ENCODE results near the gene SBF2. TPM values are rescaled to one million over a fixed set of nuclear protein-coding genes. Genes with fewer than 3 reads are reported as not detected.
"Not testable (repeated sequence)": the region's sequence is repeated elsewhere in the genome, so short reads cannot be mapped to it uniquely, and the experiment has no call there.

SBF2 gene
- polyA plus RNA-seq, 4 donors, result 10.0 to 50.5 (median 15.1) TPM

DNA sequence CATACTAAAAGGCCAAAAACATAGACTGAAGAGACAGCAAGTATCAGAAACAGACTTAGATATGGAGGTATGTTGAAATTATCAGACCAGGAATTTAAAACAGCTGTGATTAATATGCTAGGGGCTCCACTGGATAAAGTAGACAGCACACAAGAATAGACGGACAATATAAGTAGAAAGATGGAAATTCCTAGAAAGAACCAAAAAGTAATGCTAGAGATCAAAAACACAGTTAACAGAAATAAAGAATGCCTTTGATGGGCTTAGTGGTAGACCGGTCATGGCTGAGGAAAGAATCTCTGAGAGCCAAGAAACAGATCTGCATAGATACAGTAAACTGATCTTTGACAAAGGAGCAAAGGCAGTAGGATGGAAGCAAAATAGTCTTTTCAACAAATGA is 380.0 kb downstream of the SBF2 start:
- WGBS, 3 donors, result 49 to 93% (median 93%) methylated on average over 2 of the region's 2 CpGs
- DNase-seq, result no peak
- Histone ChIP-seq H3K9me3 (ENCODE audit: control insufficient read depth in 2 of 2, insufficient read depth in 1 of 2, low read depth in 1 of 2, low read length in 1 of 2) (no peaks in the 10 kb centered on the region), H3K27me3 (ENCODE audit: control insufficient read depth in 3 of 3, insufficient read depth in 3 of 3, low read length in 3 of 3) (no peaks in the 10 kb centered on the region), H3K4me3 (ENCODE audit: low read depth in 1 of 3, low read length in 3 of 3) (no peak overlapping the region), H3K4me1 (ENCODE audit: control insufficient read depth in 3 of 3, insufficient read depth in 2 of 3, low read depth in 1 of 3, low read length in 2 of 3) (no peaks in the 10 kb centered on the region), H3K27ac (ENCODE audit: low read depth in 1 of 3, low read length in 2 of 3) (no peak overlapping the region), H3K36me3 (ENCODE audit: control insufficient read depth in 3 of 3, insufficient read depth in 2 of 3, low read depth in 1 of 3, low read length in 3 of 3) (peaks cover 0 to 7% (median 0%) of the 10 kb centered on the region in 3 donors)
- FAIRE-seq, result no peak

DNA sequence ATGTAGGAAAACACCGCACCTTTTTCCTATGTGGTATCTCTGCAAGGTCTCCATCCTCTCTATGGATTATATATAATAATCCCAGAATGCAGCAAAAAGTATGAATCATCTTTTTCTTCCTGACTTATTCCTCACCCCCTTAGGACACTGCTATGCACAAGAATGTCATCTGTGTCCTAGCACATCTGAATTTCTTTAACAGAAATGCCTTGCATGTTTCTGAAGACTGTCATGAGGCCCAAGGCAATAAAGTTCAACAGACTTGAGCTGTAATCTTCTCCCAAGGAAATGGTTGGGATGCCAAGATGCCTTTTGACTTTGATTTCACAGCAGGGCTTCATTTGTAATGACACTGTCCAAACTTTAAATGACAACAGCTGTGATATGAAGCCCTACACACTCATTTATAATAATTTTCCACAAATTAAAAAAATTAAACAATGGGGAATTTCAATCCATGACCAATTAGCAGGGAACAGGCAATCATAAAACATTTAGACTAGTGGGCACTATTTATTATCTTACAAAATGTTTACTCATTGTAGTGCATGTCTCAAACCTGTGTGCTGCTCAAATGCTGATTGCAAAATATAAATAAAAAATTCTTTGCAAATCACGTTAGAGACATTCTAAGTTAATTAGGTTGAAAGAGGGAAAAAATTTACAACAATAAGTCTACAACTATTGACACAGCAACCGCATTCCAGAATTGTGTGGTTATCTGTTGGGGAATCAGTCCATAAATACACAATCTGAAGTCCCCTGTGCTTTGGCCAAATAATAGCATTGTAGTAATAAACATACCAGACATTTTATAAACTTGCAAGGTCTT is 387.8 kb downstream of the SBF2 start:
- H3K27ac ChIP-seq (ENCODE audit: low read depth in 1 of 3, low read length in 2 of 3), result no peak overlapping the region
- no peaks in the 10 kb centered on the region for H3K27me3 ChIP-seq (ENCODE audit: control insufficient read depth in 3 of 3, insufficient read depth in 3 of 3, low read length in 3 of 3)
- DNase-seq (peak in 1 of 2 donors; percentile 8), FAIRE-seq (no peak)
- 63 to 68% (median 64%) methylated on average over 3 of the region's 3 CpGs for WGBS, 3 donors
- H3K4me3 ChIP-seq (ENCODE audit: low read depth in 1 of 3, low read length in 3 of 3), result no peak overlapping the region
- H3K4me1 ChIP-seq (ENCODE audit: control insufficient read depth in 3 of 3, insufficient read depth in 2 of 3, low read depth in 1 of 3, low read length in 2 of 3), result no peaks in the 10 kb centered on the region
- H3K36me3 ChIP-seq (ENCODE audit: control insufficient read depth in 3 of 3, insufficient read depth in 2 of 3, low read depth in 1 of 3, low read length in 3 of 3), result peaks cover 0 to 5% (median 0%) of the 10 kb centered on the region in 3 donors
- no peaks in the 10 kb centered on the region for H3K9me3 ChIP-seq (ENCODE audit: control insufficient read depth in 2 of 2, insufficient read depth in 1 of 2, low read depth in 1 of 2, low read length in 1 of 2)

DNA sequence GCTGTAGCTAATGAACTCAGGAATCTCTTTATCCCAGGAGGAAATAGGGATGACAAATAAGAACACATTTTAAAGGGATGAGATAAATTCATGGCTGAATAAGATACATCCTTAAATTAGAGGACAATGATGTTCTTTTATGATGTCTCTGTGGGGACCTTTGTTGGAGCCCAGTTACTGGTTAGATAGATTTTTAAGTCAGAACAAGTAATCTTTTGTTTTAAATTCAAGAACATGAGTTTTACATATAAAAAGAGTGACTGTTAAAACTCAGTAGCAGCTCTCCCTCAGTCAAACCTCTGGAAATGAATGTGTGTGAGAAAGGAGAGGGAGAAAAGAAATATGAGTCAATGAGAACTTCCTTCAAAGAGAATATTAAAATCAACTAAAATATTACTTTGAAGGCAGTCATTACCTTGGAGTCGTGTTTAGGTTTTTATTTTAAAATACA is 388.5 kb downstream of the SBF2 start:
- Histone ChIP-seq H3K4me3 (ENCODE audit: low read depth in 1 of 3, low read length in 3 of 3) (no peak overlapping the region), H3K9me3 (ENCODE audit: control insufficient read depth in 2 of 2, insufficient read depth in 1 of 2, low read depth in 1 of 2, low read length in 1 of 2) (no peaks in the 10 kb centered on the region), H3K4me1 (ENCODE audit: control insufficient read depth in 3 of 3, insufficient read depth in 2 of 3, low read depth in 1 of 3, low read length in 2 of 3) (no peaks in the 10 kb centered on the region), H3K27me3 (ENCODE audit: control insufficient read depth in 3 of 3, insufficient read depth in 3 of 3, low read length in 3 of 3) (no peaks in the 10 kb centered on the region), H3K27ac (ENCODE audit: low read depth in 1 of 3, low read length in 2 of 3) (no peak overlapping the region), H3K36me3 (ENCODE audit: control insufficient read depth in 3 of 3, insufficient read depth in 2 of 3, low read depth in 1 of 3, low read length in 3 of 3) (peaks cover 0 to 2% (median 0%) of the 10 kb centered on the region in 3 donors)
- FAIRE-seq (no peak), DNase-seq (no peak)
- 72 to 87% (median 81%) methylated on average over 1 of the region's 1 CpG for WGBS, 3 donors

GRCh38 chr11:9903579-9903978 is 390.4 kb downstream of the SBF2 start:
- no peaks in the 10 kb centered on the region for H3K9me3 ChIP-seq (ENCODE audit: control insufficient read depth in 2 of 2, insufficient read depth in 1 of 2, low read depth in 1 of 2, low read length in 1 of 2)
- 88 to 95% (median 89%) methylated on average over 6 of the region's 6 CpGs for whole genome bisulfite sequencing, 3 donors
- DNase-seq (no peak), FAIRE-seq (no peak)
- H3K36me3 ChIP-seq (ENCODE audit: control insufficient read depth in 3 of 3, insufficient read depth in 2 of 3, low read depth in 1 of 3, low read length in 3 of 3), result peaks cover 0 to under 1% (median 0%) of the 10 kb centered on the region in 3 donors
- H3K27ac ChIP-seq (ENCODE audit: low read depth in 1 of 3, low read length in 2 of 3), result no peak overlapping the region
- H3K27me3 ChIP-seq (ENCODE audit: control insufficient read depth in 3 of 3, insufficient read depth in 3 of 3, low read length in 3 of 3), result no peaks in the 10 kb centered on the region
- no peaks in the 10 kb centered on the region for H3K4me1 ChIP-seq (ENCODE audit: control insufficient read depth in 3 of 3, insufficient read depth in 2 of 3, low read depth in 1 of 3, low read length in 2 of 3)
- no peak overlapping the region for H3K4me3 ChIP-seq (ENCODE audit: low read depth in 1 of 3, low read length in 3 of 3)

DNA sequence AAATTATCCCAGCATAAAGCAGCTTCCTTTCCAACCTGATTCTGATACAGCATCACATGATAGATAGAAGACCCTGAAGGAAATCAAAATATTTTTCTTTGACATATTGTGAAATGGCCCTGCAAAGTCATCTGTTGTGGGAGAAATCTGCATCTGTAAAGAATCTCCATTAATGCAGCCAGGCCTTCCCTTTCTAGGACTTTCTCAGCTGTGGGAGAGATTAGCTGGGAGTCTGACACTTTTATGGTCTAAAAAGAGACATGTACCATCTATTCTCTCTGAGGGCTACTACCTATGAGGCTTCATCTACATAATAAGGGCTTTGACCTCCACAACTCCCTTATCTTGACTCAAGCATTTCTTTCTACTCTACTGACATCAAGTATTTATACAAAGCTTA is 392.1 kb downstream of the SBF2 start:
- Histone ChIP-seq H3K4me3 (ENCODE audit: low read depth in 1 of 3, low read length in 3 of 3) (no peak overlapping the region), H3K27ac (ENCODE audit: low read depth in 1 of 3, low read length in 2 of 3) (no peak overlapping the region), H3K27me3 (ENCODE audit: control insufficient read depth in 3 of 3, insufficient read depth in 3 of 3, low read length in 3 of 3) (no peaks in the 10 kb centered on the region), H3K9me3 (ENCODE audit: control insufficient read depth in 2 of 2, insufficient read depth in 1 of 2, low read depth in 1 of 2, low read length in 1 of 2) (no peaks in the 10 kb centered on the region), H3K36me3 (ENCODE audit: control insufficient read depth in 3 of 3, insufficient read depth in 2 of 3, low read depth in 1 of 3, low read length in 3 of 3) (no peaks in the 10 kb centered on the region), H3K4me1 (ENCODE audit: control insufficient read depth in 3 of 3, insufficient read depth in 2 of 3, low read depth in 1 of 3, low read length in 2 of 3) (no peaks in the 10 kb centered on the region)
- FAIRE-seq, result no peak
- no peak for DNase-seq

DNA sequence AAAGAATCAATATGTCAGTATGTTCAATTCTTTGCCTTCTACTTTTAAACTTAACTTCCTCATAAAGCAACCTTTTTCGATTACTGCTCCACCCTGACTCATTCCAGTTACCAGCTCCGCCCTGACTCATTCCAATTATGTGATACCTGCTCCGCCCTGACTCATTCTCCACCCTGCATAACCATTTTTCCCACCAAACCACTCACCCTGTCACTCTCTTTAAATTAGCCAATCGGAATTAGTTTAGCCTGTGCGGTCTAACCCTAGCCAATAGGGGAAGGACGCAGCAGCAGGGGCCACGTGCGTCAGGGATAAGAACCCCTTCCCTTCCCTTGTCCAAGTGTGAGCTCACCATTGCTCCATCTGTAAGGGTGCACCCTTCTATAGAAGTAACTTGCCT is 393.8 kb downstream of the SBF2 start:
- not testable (repeated sequence) for H3K36me3 ChIP-seq (ENCODE audit: control insufficient read depth in 3 of 3, insufficient read depth in 2 of 3, low read depth in 1 of 3, low read length in 3 of 3); FAIRE-seq; H3K27me3 ChIP-seq (ENCODE audit: control insufficient read depth in 3 of 3, insufficient read depth in 3 of 3, low read length in 3 of 3); H3K9me3 ChIP-seq (ENCODE audit: control insufficient read depth in 2 of 2, insufficient read depth in 1 of 2, low read depth in 1 of 2, low read length in 1 of 2); H3K27ac ChIP-seq (ENCODE audit: low read depth in 1 of 3, low read length in 2 of 3); H3K4me1 ChIP-seq (ENCODE audit: control insufficient read depth in 3 of 3, insufficient read depth in 2 of 3, low read depth in 1 of 3, low read length in 2 of 3); H3K4me3 ChIP-seq (ENCODE audit: low read depth in 1 of 3, low read length in 3 of 3)
- WGBS, 3 donors, result 90 to 91% (median 90%) methylated on average over 8 of the region's 8 CpGs
- peak in 1 of 2 donors; percentile 47 for DNase-seq

GRCh38 chr11:9899676-9900075 is 394.3 kb downstream of the SBF2 start:
- Histone ChIP-seq H3K27ac (ENCODE audit: low read depth in 1 of 3, low read length in 2 of 3) (no peak overlapping the region), H3K9me3 (ENCODE audit: control insufficient read depth in 2 of 2, insufficient read depth in 1 of 2, low read depth in 1 of 2, low read length in 1 of 2) (peaks cover 0 to 2% of the 10 kb centered on the region in 2 donors), H3K27me3 (ENCODE audit: control insufficient read depth in 3 of 3, insufficient read depth in 3 of 3, low read length in 3 of 3) (no peaks in the 10 kb centered on the region), H3K4me3 (ENCODE audit: low read depth in 1 of 3, low read length in 3 of 3) (no peak overlapping the region), H3K4me1 (ENCODE audit: control insufficient read depth in 3 of 3, insufficient read depth in 2 of 3, low read depth in 1 of 3, low read length in 2 of 3) (no peaks in the 10 kb centered on the region), H3K36me3 (ENCODE audit: control insufficient read depth in 3 of 3, insufficient read depth in 2 of 3, low read depth in 1 of 3, low read length in 3 of 3) (peaks cover 0 to 1% (median 0%) of the 10 kb centered on the region in 3 donors)
- DNase-seq (no peak), FAIRE-seq (no peak)
- WGBS, 3 donors, result 60 to 89% (median 84%) methylated on average over 1 of the region's 1 CpG

- Histone ChIP-seq H3K27me3 (ENCODE audit: control insufficient read depth in 3 of 3, insufficient read depth in 3 of 3, low read length in 3 of 3) (no peaks in the 10 kb centered on the region), H3K36me3 (ENCODE audit: control insufficient read depth in 3 of 3, insufficient read depth in 2 of 3, low read depth in 1 of 3, low read length in 3 of 3) (peaks cover 0 to 10% (median 0%) of the 10 kb centered on the region in 3 donors), H3K27ac (ENCODE audit: low read depth in 1 of 3, low read length in 2 of 3) (no peak overlapping the region), H3K4me3 (ENCODE audit: low read depth in 1 of 3, low read length in 3 of 3) (no peak overlapping the region), H3K9me3 (ENCODE audit: control insufficient read depth in 2 of 2, insufficient read depth in 1 of 2, low read depth in 1 of 2, low read length in 1 of 2) (peaks cover 0 to 4% of the 10 kb centered on the region in 2 donors), H3K4me1 (ENCODE audit: control insufficient read depth in 3 of 3, insufficient read depth in 2 of 3, low read depth in 1 of 3, low read length in 2 of 3) (no peaks in the 10 kb centered on the region)
- FAIRE-seq, result no peak
- WGBS, 3 donors, result 96 to 100% (median 97%) methylated on average over 2 of the region's 2 CpGs
- no peak for DNase-seq
Observed at GRCh38 chr11:9896902-9897301, 397.1 kb downstream of the SBF2 start.

Data from small intestine (tissue), 7 donors.